HG02970 (cell line): ENCODE measurements around the gene ZNF785.
A peak's percentile ranks its signal among the peaks of the same experiment; 100 is the strongest.

Experiments used
- ATAC-seq: cut with Tn5 transposase; IDR thresholded peaks from one replicate; pipeline ENCODE4 v1.9.1; 2021; ENCODE audit warnings: mild to moderate bottlenecking, moderate library complexity, moderate number of reproducible peaks; ENCODE audit not compliant: unreplicated experiment, low FRiP score

Gene ZNF785

GRCh38 chr16:30567160-30567990, 18.1 kb downstream of the ZNF785 start:
- no peak for ATAC-seq

- no peak for ATAC-seq
Observed at GRCh38 chr16:30566531-30566930, 19.0 kb downstream of the ZNF785 start.

GRCh38 chr16:30565984-30566383, 19.5 kb downstream of the ZNF785 start:
- ATAC-seq, result no peak

GRCh38 chr16:30565526-30565925, 20.0 kb downstream of the ZNF785 start:
- ATAC-seq, result no peak

- ATAC-seq, result no peak
Observed at GRCh38 chr16:30562021-30562420, 23.5 kb downstream of the ZNF785 start.

GRCh38 chr16:30561089-30561816, 24.2 kb downstream of the ZNF785 start:
- no peak for ATAC-seq

GRCh38 chr16:30559690-30560089, 25.8 kb downstream of the ZNF785 start:
- ATAC-seq, result no peak

- no peak for ATAC-seq
Observed at GRCh38 chr16:30558789-30559377, 26.6 kb downstream of the ZNF785 start.

GRCh38 chr16:30557957-30558788, 27.3 kb downstream of the ZNF785 start, which contains the start of gene ZNF764:
Gene ZNF764 (minus strand): TSS chr16:30558374. CDS start chr16:30558182, 192 bp downstream.
- ATAC-seq, result peak; percentile 82

- no peak for ATAC-seq
Observed at GRCh38 chr16:30557707-30557956, 27.9 kb downstream of the ZNF785 start.

- no peak for ATAC-seq
Observed at GRCh38 chr16:30556125-30556473, 29.4 kb downstream of the ZNF785 start.

GRCh38 chr16:30555315-30556124, 30.0 kb downstream of the ZNF785 start:
- ATAC-seq, result no peak

- no peak for ATAC-seq
Observed at GRCh38 chr16:30554557-30555314, 30.8 kb downstream of the ZNF785 start.

- ATAC-seq, result no peak
Observed at GRCh38 chr16:30553393-30553899, 32.1 kb downstream of the ZNF785 start.

GRCh38 chr16:30552956-30553355, 32.5 kb downstream of the ZNF785 start:
- ATAC-seq, result no peak

- no peak for ATAC-seq
Observed at GRCh38 chr16:30551781-30552180, 33.7 kb downstream of the ZNF785 start.

- ATAC-seq, result no peak
Observed at GRCh38 chr16:30548416-30549253, 36.9 kb downstream of the ZNF785 start.

GRCh38 chr16:30546115-30546514, 39.4 kb downstream of the ZNF785 start:
- no peak for ATAC-seq
